GM18505 (cell line): Measurements from ENCODE around the gene IL21R.
"Not testable (repeated sequence)": the region's sequence is repeated elsewhere in the genome, so short reads cannot be mapped to it uniquely, and the experiment has no call there.

Source experiments
- ATAC-seq: cut with Tn5 transposase; IDR thresholded peaks from one replicate; pipeline ENCODE4 v1.9.1; 2021; ENCODE audit not compliant: unreplicated experiment
- POLR2A ChIP-seq: IDR thresholded peaks from 4 replicates; pipeline ENCODE4 v1.6.1; 2011; ENCODE audit warnings: borderline replicate concordance; ENCODE audit not compliant: insufficient read depth, insufficient read length; ENCODE audit errors: extremely low read depth

Gene IL21R

DNA sequence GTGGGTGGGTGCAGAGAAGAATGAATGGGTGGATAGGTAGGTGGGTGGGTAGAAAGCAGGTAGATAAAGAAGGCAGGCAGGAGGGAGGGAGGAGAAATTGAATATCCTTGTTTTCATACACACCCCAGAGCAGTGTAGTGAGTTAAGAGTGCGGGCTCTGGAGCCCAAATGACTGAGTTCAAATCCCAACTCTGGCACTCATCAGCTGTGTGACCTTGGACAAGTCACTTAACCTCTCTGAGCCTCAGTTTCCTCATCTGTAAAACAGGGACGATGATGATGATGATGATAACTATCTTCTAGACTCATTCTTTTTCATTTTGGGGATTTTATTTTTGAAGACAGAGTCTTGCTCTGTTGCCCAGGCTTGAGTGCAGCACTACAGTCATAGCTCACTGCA, 2.0 kb upstream of the IL21R start:
- no peak for TF ChIP-seq POLR2A
- ATAC-seq, result no peak

DNA sequence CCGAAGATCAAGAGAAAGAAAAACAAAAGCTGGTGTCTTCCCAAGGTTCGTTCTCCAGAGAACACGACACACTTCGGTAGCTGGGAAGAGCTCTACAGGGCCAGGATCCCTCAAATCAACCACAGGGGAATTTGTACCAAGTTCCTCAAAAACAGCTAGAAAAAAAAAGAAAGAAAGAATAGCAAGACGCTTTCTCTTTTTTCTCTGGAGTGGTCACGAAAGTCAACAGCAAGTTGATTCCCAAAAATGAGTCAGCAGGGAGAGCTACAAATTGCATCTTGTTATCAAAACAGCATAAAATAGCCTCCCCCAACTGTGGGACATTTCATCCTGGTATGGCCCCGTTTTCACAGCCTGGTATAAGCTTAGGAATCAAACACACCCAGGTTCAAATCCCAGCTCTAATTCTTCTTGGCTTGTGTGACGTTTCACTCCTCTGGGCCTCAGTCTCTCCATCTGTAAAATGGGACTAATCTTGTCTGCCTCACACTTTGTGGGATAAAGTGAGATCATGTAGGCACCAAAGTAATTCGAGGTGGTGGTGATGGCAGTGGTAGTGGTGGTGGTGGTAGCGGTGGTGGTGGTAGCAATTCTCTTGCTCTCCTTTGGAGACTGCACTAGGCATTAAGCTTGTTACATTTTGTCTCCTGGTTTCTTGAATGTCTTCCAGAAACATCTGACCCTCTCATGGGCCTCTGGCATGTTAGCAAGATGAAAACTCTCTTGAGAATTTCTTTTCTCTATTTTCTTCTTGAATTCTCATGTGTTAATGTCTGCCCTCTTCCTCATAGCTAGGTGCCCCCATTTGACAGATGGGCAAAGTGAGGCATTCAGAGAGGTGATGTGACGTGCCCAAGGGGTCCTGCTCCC, 988 bp upstream of the IL21R start:
- TF ChIP-seq POLR2A, result no peak
- ATAC-seq, result no peak

DNA sequence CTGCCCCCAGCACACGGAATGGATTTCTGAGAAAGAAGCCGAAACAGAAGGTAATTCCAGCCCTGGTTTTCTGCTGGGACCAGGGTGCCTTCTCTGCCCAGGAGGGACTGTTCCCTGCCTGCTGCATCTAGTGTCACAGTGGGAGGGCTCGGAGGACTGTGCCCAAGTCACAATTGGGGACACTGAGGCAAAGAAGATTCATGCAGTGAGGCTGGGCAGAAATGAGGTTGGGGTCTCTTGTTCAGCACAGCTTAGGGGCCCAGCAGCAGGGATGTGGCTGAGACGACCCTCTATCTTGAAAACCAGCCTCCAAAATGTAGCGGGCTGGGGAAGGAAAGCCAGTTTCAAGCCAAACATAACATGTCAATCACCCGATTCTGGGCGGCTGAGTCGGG, 592 bp downstream of the IL21R start:
- no peak for ATAC-seq
- TF ChIP-seq POLR2A, result no peak

DNA sequence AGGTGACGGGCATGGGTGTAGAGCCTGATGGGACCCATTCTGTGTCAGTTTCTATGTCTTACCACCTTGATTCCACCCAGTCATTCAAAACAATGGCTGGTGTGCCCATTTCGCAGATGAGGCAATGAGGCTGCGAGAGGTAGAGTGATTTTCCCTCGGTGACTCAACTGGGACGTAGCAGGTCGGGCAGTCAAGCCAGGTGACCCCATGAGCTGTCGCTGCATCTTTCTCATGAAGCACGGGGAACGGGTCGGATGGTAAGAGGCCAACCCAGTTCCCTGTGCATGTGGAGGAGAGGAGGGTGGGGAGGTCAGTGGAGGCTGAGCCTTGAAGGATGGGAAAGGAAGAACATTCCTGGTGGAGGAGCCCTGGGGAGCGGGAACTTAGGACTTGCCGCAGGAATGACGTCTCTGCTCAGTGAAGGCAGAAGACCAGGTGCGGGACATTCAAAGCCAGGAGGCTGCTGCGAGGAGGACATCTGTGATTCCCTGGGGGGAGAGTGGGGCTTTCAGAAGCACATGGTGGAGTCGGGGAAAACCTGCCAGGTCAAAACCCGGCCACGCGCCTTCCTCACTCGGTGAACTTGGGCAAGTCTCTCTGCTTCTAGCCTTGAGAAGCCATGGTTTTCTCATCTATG, 1.1 kb downstream of the IL21R start:
- no peak for ATAC-seq
- TF ChIP-seq POLR2A, result peak; percentile 48

DNA sequence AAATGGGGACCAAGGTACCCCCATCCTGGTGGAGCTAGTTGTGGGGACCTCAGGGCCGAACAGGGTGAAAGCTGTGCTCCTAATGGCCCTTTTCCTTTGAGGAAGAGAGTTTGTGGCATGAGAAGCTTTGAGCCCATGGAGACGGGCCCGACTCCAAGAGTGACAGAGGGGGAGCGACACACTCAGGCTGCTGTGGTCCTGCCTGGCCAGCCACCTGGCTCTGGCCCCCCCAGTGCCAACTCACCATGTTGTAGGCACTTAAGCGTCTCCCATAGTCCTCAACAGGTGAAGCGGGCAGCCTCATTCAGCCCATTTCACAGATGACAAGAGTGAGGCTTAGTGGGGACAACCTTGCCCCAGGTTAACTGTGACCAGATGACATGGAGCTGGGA, 1.6 kb downstream of the IL21R start:
- no peak for ATAC-seq

DNA sequence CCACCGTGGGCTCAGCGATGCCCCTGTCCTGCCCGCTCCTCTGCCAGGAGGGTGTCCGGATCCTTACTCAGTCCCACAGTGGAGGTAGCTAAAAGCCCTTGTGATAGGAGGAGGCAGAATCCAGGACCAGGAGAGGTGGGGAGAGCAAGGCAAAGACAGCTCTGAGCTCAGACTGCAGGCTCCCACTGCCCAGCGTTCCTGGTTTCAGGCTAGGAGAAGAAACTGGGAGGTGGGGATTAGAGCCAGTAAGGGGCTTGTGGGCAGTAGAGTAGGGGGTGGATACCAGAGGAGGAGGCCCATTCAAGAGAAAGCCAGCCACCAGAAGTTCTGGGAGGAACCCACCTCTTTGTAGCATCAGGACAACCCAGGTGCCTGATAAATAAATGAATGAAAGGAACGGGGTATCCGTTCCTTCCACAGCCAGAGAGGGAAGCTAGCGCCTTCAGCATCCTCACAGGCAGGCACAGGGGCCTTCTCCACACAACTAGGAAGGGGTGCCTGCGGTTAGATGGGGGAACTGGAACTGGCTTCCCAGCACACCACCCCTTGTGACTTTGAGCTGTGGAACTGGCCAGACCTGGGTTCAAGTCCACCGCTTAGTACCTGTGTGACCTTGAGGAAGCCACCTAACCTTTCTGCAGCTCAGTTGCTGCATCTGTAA, 2.3 kb downstream of the IL21R start:
- ATAC-seq, result no peak
- peak; percentile 73 for TF ChIP-seq POLR2A

More for the DNA sequence above, 1.6 kb downstream of the IL21R start:
- TF ChIP-seq POLR2A, result no peak

DNA sequence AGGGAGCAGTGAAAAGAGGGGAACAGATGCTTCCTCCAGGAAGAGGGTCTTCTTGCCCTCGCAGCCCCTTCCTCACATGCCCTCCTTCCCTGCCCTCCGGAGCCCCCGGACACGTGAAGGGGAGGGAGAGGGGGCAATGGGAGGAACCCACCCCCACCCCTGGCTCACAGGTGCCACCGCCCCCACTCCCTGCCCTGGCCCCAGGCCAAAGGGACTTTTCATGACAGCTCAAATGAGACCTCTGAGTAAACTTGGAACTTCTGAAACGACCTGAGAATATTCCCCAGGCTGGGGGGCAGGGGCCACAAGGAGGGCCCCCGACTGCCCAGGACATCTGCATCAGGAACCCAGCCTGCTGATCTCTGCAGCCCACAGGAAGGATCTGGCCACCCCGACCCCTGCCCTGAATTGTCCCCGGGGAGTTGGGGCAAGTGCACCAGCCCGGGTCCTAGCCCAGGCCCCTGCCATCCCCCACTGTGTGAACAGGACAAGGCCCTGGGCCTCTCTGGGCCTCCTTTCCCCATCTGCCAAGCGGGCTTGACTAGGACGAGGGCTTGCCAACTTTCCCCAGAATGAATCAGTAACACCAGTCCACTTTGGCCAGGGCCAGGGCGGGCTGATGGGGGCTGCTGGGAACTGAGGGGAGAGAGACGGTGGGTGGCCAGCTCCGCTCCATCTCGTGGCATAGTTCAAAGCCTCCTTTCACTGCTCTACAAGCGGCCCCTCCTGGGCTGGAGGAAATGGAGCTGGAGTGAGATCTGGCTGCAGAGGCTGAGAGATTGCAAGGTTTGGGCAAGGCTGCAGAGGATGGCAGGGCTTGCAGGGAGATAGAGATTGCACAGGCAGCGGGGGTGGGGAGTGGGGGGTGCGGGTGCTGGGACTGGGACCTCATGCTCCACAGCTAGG, 3.8 kb downstream of the IL21R start:
- no peak for ATAC-seq
- peak; percentile 52 for TF ChIP-seq POLR2A

DNA sequence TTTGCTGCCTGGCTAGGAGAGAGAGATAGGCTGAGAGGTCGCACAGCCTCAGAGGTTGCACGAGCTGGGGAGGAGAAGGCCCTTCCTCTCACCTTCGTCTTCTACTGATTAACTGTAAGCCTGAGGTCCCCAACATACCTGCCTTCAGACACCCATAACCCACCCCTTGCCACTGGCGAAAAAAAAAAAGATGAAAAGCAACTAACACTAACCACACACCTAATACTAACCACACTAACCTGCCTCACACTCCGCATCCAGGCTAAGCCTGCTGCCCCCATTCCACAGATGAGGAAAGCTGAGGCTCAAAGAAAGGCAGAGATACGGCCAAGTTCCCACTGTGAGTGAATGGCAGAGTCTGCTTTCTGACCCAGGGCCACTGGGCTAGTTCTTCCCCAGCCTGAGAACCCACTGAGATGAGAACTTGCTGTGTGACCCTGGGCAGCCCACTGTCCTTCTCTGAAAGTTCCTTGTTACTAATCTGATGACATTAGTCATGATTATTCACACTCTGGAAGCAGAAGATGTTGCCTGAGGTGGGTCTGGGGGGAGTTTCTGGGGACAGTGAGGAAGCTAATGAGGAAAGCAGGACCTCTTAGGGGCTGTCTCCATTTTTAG, 4.6 kb downstream of the IL21R start:
- ATAC-seq, result no peak
- peak; percentile 14 for TF ChIP-seq POLR2A

DNA sequence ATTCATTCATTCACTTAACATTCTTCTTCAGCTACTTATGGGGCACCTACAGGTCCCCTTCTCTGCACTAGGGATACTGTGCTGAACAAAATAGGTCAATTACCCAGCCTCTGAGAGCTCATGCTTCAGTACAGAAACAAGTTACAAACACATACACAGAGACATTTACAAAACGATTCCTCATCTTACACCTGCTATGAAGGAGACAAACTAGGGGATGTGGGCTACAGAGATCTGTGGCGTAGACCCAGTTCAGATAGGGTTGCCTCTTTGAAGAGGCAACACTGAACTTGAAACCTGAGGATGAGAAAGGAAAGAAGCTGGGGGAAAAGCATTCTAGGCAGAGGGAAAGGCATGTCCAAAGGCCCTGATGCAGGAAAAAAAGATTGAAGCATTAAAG, 5.2 kb downstream of the IL21R start:
- no peak for TF ChIP-seq POLR2A
- no peak for ATAC-seq

DNA sequence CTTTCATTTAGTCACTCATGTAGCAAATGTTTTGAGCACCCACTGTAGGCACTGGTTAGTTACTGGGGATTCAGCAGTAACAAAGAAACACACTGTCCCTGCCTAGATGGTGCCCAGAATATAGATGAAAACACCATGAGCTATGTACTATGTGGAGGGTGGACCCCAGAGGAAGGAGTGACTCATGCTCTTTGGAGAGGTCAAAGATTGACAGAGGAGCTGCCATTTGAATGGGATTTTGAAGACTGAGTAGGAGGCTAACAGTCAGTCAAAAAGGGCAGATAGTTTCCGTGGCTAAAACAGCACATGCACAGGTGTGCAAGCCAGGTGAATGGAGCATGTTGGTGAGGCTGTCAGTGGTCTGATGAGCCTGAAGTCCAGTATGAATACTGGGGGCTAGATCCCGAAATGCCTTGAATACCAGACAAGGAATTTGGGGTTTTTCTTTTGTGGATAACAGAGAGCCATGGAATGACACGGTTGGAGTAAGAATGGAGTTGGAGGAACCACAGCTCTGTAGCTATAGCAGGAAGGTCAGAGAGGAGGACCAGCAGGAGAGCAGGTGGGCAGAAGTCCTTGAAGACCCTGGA, 6.1 kb downstream of the IL21R start:
- ATAC-seq, result no peak
- peak; percentile 42 for TF ChIP-seq POLR2A

DNA sequence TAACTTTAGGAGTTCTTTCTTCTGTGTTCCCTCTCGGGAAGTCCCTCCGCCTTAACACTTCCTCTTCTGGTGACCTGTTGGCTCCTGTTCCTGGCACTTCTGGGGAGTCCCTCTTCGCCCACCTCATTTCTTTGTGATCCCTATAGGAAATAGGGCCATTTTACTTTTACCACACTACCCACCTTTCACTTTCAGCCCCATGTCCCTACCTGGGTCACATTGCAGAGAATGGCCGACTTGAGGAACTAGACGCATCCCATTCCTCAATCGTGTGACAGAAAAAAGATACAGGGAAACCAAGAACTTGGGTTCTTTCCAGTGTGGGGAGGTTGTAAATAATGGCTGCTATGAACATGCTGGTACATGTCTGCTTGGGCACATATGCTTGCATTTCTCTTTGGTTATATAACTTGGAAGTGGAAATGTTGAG, 6.6 kb downstream of the IL21R start:
- ATAC-seq, result no peak
- TF ChIP-seq POLR2A, result no peak

DNA sequence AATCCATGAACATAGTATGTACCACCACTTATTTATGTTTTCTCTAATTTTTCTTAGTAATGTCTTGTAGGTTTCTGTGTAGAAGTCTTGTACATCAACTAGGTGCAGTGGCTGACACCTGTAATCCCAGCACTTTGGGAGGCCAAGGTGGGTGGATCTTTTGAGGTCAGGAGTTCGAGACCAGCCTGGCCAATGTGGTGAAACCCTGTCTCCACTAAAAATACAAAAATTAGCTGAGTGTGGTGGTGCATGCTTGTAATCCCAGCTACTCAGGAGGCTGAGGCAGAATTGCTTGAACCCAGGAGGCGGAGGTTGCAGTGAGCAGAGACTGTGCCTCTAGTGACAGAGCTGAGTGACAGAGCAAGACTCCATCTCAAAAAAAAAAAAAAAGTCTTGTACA, 8.0 kb downstream of the IL21R start:
- ATAC-seq, result not testable (repeated sequence)

DNA sequence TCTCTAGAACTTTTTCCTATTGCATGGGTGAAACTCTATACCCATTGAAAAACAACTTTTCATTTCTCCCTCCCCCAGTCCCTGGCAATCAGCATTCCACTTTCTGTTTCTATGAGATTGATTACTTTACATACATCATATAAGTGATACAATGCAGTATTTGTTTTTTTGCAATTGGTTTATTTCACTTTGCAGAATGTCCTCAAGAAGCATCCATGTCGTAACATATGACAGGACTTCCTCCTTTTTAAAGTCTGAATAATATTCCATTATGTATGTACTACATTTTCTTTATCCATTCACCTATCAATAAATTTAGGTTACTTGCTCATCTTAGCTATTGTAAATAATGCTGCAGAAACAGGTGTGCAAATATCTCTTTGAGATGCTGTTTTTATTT, 8.8 kb downstream of the IL21R start:
- no peak for ATAC-seq
- TF ChIP-seq POLR2A, result no peak

DNA sequence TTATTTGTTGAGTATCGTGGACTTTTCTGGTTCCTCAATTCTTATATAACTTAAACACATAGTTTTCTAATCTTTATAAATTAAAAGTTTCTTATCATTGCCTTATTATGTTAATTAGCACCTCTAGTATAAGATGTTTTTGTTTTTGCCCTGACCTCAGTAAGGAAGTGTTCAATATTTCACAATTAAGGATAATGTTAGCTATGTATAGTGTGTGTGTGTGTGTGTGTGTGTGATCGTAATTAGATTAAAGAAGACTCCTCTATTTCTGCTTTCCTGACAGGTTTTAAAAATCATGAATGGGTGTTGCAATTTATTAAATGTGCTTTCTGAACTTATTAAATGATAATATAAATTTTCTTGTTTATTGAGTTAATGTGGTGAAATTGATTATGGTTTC, 12.0 kb downstream of the IL21R start:
- no peak for ATAC-seq
- TF ChIP-seq POLR2A, result no peak
